Esophagus muscularis mucosa (tissue), 4 donors: Measurements from ENCODE around the gene ENPP6. TPM values are rescaled to one million over a fixed set of nuclear protein-coding genes. Genes with fewer than 3 reads are reported as not detected.

Experiments used
- DNase-seq: peaks from one replicate; pipeline ENCODE4 v3.0.0-alpha.2; 2017; ENCODE audit errors: extremely low spot score
- H3K27ac ChIP-seq, 4 donors: fragments of 200-600 bp; sonication (generic); replicated peaks in 1 of 4; 1 replicate in 3 of 4; 2 replicates in 1 of 4; pipeline ENCODE4 v1.5.1; 2016 to 2019; ENCODE audit warnings: mild to moderate bottlenecking in 1 of 4
- H3K27me3 ChIP-seq, 4 donors: fragments of 200-600 bp; sonication (generic); one replicate each; pipeline versions ENCODE4 v1.5.1 to v1.6.0; 2016 to 2019
- H3K36me3 ChIP-seq, 4 donors: fragments of 200-600 bp; sonication (generic); one replicate each; pipeline ENCODE4 v1.5.1; 2016 to 2019
- H3K4me1 ChIP-seq, 4 donors: fragments of 200-600 bp; sonication (generic); one replicate each; pipeline ENCODE4 v1.5.1; 2016 to 2019
- H3K4me3 ChIP-seq, 4 donors: fragments of 200-600 bp; sonication (generic); 1 replicate in 2 of 4; 2 replicates in 2 of 4; pipeline ENCODE4 v1.5.1; 2016 to 2019; ENCODE audit warnings: mild to moderate bottlenecking in 4 of 4, moderate library complexity in 1 of 4
- H3K9me3 ChIP-seq, 4 donors: fragments of 200-600 bp; sonication (generic); 1 replicate in 3 of 4; 2 replicates in 1 of 4; pipeline ENCODE4 v1.5.1; 2016 to 2019
- CTCF ChIP-seq, 3 experiments: fragments of 200-600 bp in 2 of 3; fragments of 450-650 bp in 1 of 3; sonication (generic) in 2 of 3; IDR thresholded peaks; one replicate each; pipeline ENCODE4 v1.5.1; 2017 to 2019; ENCODE audit warnings: antibody characterized with exemption in 3 of 3, mild to moderate bottlenecking in 2 of 3, moderate library complexity in 1 of 3
- EP300 ChIP-seq: sonication (generic); formaldehyde crosslinking; IDR thresholded peaks from one replicate; pipeline ENCODE4 v1.6.1; 2017; ENCODE audit warnings: antibody characterized with exemption
- POLR2A ChIP-seq: fragments of 450-650 bp; IDR thresholded peaks from one replicate; pipeline ENCODE4 v1.6.1; 2017; ENCODE audit warnings: antibody characterized with exemption, moderate library complexity, mild to moderate bottlenecking, low read depth
- POLR2AphosphoS5 ChIP-seq, 2 donors: sonication (generic); formaldehyde crosslinking; IDR thresholded peaks; one replicate each; pipeline ENCODE4 v1.6.1; 2017; ENCODE audit warnings: antibody characterized with exemption in 2 of 2
- WGBS: methylation state at CpG from one replicate; pipeline ENCODE4 v1.1.5; 2018; 5-methylcytosine and 5-hydroxymethylcytosine counted together
- intact Hi-C: fragments of 100-400 bp; cut with DNase I; formaldehyde crosslinking; loops from one replicate; pipeline ENCODE4 v1.15.1; 2023
- total RNA-seq, 4 donors: library from RNA; depleted of rRNA; stranded (reverse); fragments of >200 nt; gene quantifications; one replicate each; pipeline versions ENCODE4 v1.1.0 to v1.2.1, GENCODE V29; 2016

Gene ENPP6
- total RNA-seq, 4 donors from 2014 or later = 0.42 to 1.1 (median 0.92) TPM

- WGBS = 84% methylated on average over 4 of the region's 4 CpGs
- intact Hi-C loops = no loop called here
- no peak overlapping the region for H3K4me3 ChIP-seq
- no peak for TF ChIP-seq POLR2A
- TF ChIP-seq CTCF (IDR thresholded peaks at IDR 0.05) = no peak
- TF ChIP-seq POLR2AphosphoS5 (IDR thresholded peaks at IDR 0.05) = no peak
- TF ChIP-seq EP300 = no peak
- H3K36me3 ChIP-seq = no peaks in the 10 kb centered on the region
- H3K27me3 ChIP-seq = no peaks in the 10 kb centered on the region
- DNase-seq = no peak
- no peaks in the 10 kb centered on the region for H3K9me3 ChIP-seq
- H3K27ac ChIP-seq = no peak overlapping the region
- no peaks in the 10 kb centered on the region for H3K4me1 ChIP-seq
These were observed 27.0 kb downstream of the ENPP6 start for GRCh38 chr4:184190711-184191110.

- Histone ChIP-seq H3K4me3 (no peak overlapping the region), H3K27ac (no peak overlapping the region), H3K27me3 (no peaks in the 10 kb centered on the region), H3K4me1 (no peaks in the 10 kb centered on the region), H3K36me3 (no peaks in the 10 kb centered on the region), H3K9me3 (no peaks in the 10 kb centered on the region)
- intact Hi-C loops = no loop called here
- TF ChIP-seq POLR2A (no peak), POLR2AphosphoS5 (IDR thresholded peaks at IDR 0.05) (no peak), EP300 (no peak), CTCF (IDR thresholded peaks at IDR 0.05) (no peak)
- DNase-seq = no peak
- 79% methylated on average over 4 of the region's 4 CpGs for WGBS
These were observed 27.7 kb downstream of the ENPP6 start for GRCh38 chr4:184189966-184190365.

- Histone ChIP-seq H3K9me3 (no peaks in the 10 kb centered on the region), H3K27ac (no peak overlapping the region), H3K4me3 (no peak overlapping the region), H3K36me3 (no peaks in the 10 kb centered on the region), H3K27me3 (no peaks in the 10 kb centered on the region), H3K4me1 (no peaks in the 10 kb centered on the region)
- TF ChIP-seq CTCF (IDR thresholded peaks at IDR 0.05) = no peak
- intact Hi-C loops = no loop called here
- 90% methylated on average over 12 of the region's 12 CpGs for WGBS
- DNase-seq = no peak
These were observed 29.0 kb downstream of the ENPP6 start for GRCh38 chr4:184188443-184189400.

GRCh38 chr4:184177271-184177670 is 40.4 kb downstream of the ENPP6 start:
- 97% methylated on average over 4 of the region's 6 CpGs for WGBS

More at GRCh38 chr4:184177271-184177670, 40.4 kb downstream of the ENPP6 start:
- Histone ChIP-seq H3K27me3 (no peaks in the 10 kb centered on the region), H3K27ac (no peak overlapping the region), H3K36me3 (no peaks in the 10 kb centered on the region), H3K4me1 (no peaks in the 10 kb centered on the region), H3K9me3 (peaks cover 0 to 10% (median 5%) of the 10 kb centered on the region in 4 donors), H3K4me3 (no peak overlapping the region)
- TF ChIP-seq POLR2AphosphoS5 (IDR thresholded peaks at IDR 0.05) = no peak
- TF ChIP-seq POLR2A = no peak
- TF ChIP-seq EP300 = no peak
- no peak for TF ChIP-seq CTCF (IDR thresholded peaks at IDR 0.05)
- DNase-seq = no peak
- intact Hi-C loops = no loop called here
